Adrenal gland (tissue), 12 donors: ENCODE measurements around the gene NT5C2. TPM values are rescaled to one million over a fixed set of nuclear protein-coding genes. Genes with fewer than 3 reads are reported as not detected.
"Not testable (repeated sequence)": the region's sequence is repeated elsewhere in the genome, so short reads cannot be mapped to it uniquely, and the experiment has no call there.

Source experiments
- DNase-seq, 7 donors: peaks; one replicate each; pipeline ENCODE4 v3.0.0-alpha.2; 2019 to 2020
- H3K27ac ChIP-seq, 5 donors: fragments of 200-600 bp; sonication (generic) in 4 of 5; 1 replicate in 3 of 5; 2 replicates in 2 of 5; pipeline versions ENCODE4 v1.5.1 to v1.8.0; 2016 to 2020; ENCODE audit warnings: mild to moderate bottlenecking in 1 of 5
- H3K27me3 ChIP-seq: fragments of 200-600 bp; 2 replicates; pipeline ENCODE4 v1.8.0; 2021
- H3K36me3 ChIP-seq, 2 donors: fragments of 200-600 bp; replicated peaks in 1 of 2; 1 replicate in 1 of 2; 2 replicates in 1 of 2; pipeline versions ENCODE4 v1.5.1 to v1.8.0; 2018 to 2022
- H3K4me1 ChIP-seq, 2 donors: fragments of 200-600 bp; replicated peaks in 1 of 2; 1 replicate in 1 of 2; 2 replicates in 1 of 2; pipeline versions ENCODE4 v1.5.1 to v1.8.0; 2018 to 2021
- H3K4me3 ChIP-seq, 4 donors: fragments of 200-600 bp; sonication (generic) in 3 of 4; one replicate each; pipeline ENCODE4 v1.5.1; 2016 to 2018
- H3K9me3 ChIP-seq, 3 donors: fragments of 200-600 bp; sonication (generic) in 1 of 3; replicated peaks in 1 of 3; 1 replicate in 2 of 3; 2 replicates in 1 of 3; pipeline versions ENCODE4 v1.5.1 to v1.8.0; 2016 to 2021
- CTCF ChIP-seq, 6 experiments: fragments of 450-650 bp in 4 of 6; fragments of 200-600 bp in 2 of 6; sonication (generic) in 1 of 6; IDR thresholded peaks; 1 replicate in 5 of 6; 2 replicates in 1 of 6; pipeline versions ENCODE4 v1.5.1 to v1.8.0; 2016 to 2021; ENCODE audit warnings: antibody characterized with exemption in 6 of 6, mild to moderate bottlenecking in 2 of 6, moderate library complexity in 1 of 6
- POLR2A ChIP-seq, 2 donors: fragments of 450-650 bp; IDR thresholded peaks; one replicate each; pipeline ENCODE4 v1.6.1; 2017; ENCODE audit warnings: antibody characterized with exemption in 2 of 2, mild to moderate bottlenecking in 2 of 2, moderate library complexity in 1 of 2
- WGBS, 4 donors: extraction: QIAGEN DNeasy Blood & Tissue Kit in 2 of 4; methylation state at CpG; one replicate each; pipeline versions ENCODE4 v1.1.5 to v1.1.7; 2013 to 2017; 5-methylcytosine and 5-hydroxymethylcytosine counted together
- intact Hi-C, 2 donors: fragments of 100-400 bp; cut with DNase I; formaldehyde crosslinking; loops; one replicate each; pipeline versions ENCODE4 v1.14.1 to v1.15.0; 2022 to 2023
- polyA plus RNA-seq, 3 donors: library from polyadenylated mRNA; stranded (reverse); fragments of 200-250 nt in 2 of 3; fragments of 350-450 nt in 1 of 3; fragmentation: Illumina TruSeq in 1 of 3; extraction: RNeasy Lipid Tissue Mini Kit (QIAGEN cat#74804) in 1 of 3; gene quantifications; one replicate each; pipeline ENCODE4 v1.2.3, GENCODE V29; 2013 to 2014
- total RNA-seq, 9 donors: library from RNA; depleted of rRNA in 4 of 9; stranded (reverse); fragments of >200 nt in 4 of 9; fragments of 120-200 nt in 1 of 9; fragmentation: NEBNext Ultra II Directional in 1 of 9; extraction: Animal tissue kit (Norgen Biotek cat#: 25700) in 1 of 9; gene quantifications; one replicate each; pipeline versions ENCODE4 v1.1.0 to v1.2.4, GENCODE V29; 2013 to 2023
- donor health status: healthy with polysubstance abuse.
- donor health status: Bipolar disorder and iron deficiency.
- donor health status: DM: yes; HTN: yes; CAD: no.
- donor health status: DM: no; HTN: no; CAD: no.
- donor health status: DM: no; HTN: no; CAD: no.
- donor health status: DM: yes; HTN: yes; CAD: no.

Gene NT5C2
- total and polyA plus RNA-seq, 12 donors, result 23.2 to 101 (median 71.1) TPM

GRCh38 chr10:103144041-103144440 lies 49.0 kb downstream of the NT5C2 start:
- no peak for DNase-seq
- 71 to 87% (median 82%) methylated on average over 2 of the region's 2 CpGs for WGBS, 4 donors

GRCh38 chr10:103143641-103144040 lies 49.4 kb downstream of the NT5C2 start:
- H3K36me3 ChIP-seq, intact Hi-C loops, H3K27ac ChIP-seq, H3K4me3 ChIP-seq, H3K27me3 ChIP-seq, DNase-seq, H3K9me3 ChIP-seq: not testable (repeated sequence)
- WGBS, 4 donors, result 57 to 77% (median 68%) methylated on average over 3 of the region's 3 CpGs
- peaks cover 5 to 60% of the 10 kb centered on the region in 2 donors for H3K4me1 ChIP-seq

More at GRCh38 chr10:103144041-103144440, 49.0 kb downstream of the NT5C2 start:
- Histone ChIP-seq H3K4me3 (no peak overlapping the region), H3K4me1 (peaks cover 5 to 57% of the 10 kb centered on the region in 2 donors), H3K9me3 (no peaks in the 10 kb centered on the region), H3K27me3 (no peaks in the 10 kb centered on the region), H3K27ac (no peak overlapping the region), H3K36me3 (no peaks in the 10 kb centered on the region)
- intact Hi-C loops, result no loop called here
- TF ChIP-seq CTCF (IDR thresholded peaks at IDR 0.05), result no peak
- TF ChIP-seq POLR2A (IDR thresholded peaks at IDR 0.05), result no peak

DNA sequence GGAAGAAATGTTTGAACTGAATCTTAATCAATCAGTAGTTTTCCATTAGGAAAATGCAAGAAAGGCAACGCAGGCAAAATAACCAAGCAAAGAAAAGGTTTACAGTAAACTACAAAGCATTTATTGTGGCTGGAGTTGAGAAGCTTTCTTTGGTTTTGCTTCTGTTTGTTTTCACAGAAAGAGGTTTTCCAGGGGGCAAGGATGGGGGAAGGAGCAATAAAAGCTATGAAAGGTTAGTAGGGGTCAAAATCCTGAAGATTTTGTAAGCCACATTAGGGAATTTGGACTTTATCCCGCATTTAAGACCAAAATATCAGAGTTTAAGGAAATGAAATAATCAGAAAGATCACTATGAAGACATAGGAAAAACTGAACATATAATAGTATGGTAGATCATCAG lies 51.1 kb downstream of the NT5C2 start:
- WGBS, 4 donors, result 74 to 83% (median 77%) methylated on average over 2 of the region's 2 CpGs
- no peak for TF ChIP-seq POLR2A (IDR thresholded peaks at IDR 0.05)
- no peak for TF ChIP-seq CTCF (IDR thresholded peaks at IDR 0.05)
- no peak overlapping the region for H3K27ac ChIP-seq
- no peak for DNase-seq
- peaks cover 0 to 10% of the 10 kb centered on the region in 2 donors for H3K36me3 ChIP-seq
- H3K27me3 ChIP-seq, result no peaks in the 10 kb centered on the region
- intact Hi-C loops, result no loop called here
- H3K4me3 ChIP-seq, result no peak overlapping the region
- no peaks in the 10 kb centered on the region for H3K9me3 ChIP-seq
- H3K4me1 ChIP-seq, result peaks cover 5 to 58% of the 10 kb centered on the region in 2 donors

DNA sequence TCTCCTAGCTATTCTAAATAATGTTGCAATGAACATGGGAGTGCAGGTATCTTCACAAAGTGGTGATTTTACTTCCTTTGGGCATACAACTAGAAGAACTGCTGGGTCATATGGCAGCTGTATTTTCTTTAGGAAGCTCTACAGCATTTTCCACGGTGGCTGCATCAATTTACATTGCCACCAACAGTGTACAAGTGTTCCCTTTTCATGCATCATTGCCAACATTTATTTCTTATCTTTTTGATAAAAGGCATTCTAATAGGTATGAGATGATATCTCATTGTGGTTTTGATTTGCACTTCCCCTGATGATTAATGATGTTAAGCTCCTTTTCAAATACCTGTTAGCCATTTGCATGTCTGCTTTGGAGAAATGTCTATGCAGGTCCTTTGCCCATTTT lies 52.6 kb downstream of the NT5C2 start:
- Histone ChIP-seq H3K27ac (no peak overlapping the region), H3K36me3 (peaks cover 0 to 10% of the 10 kb centered on the region in 2 donors), H3K27me3 (no peaks in the 10 kb centered on the region), H3K4me1 (peaks cover 5 to 45% of the 10 kb centered on the region in 2 donors), H3K9me3 (no peaks in the 10 kb centered on the region), H3K4me3 (no peak overlapping the region)
- intact Hi-C loops, result no loop called here
- WGBS, 4 donors, result 70 to 86% (median 81%) methylated on average over 1 of the region's 1 CpG
- TF ChIP-seq POLR2A (IDR thresholded peaks at IDR 0.05) (no peak), CTCF (IDR thresholded peaks at IDR 0.05) (no peak)
- no peak for DNase-seq

GRCh38 chr10:103139803-103140202 lies 53.3 kb downstream of the NT5C2 start:
- intact Hi-C loops, result no loop called here
- no peak overlapping the region for H3K4me3 ChIP-seq
- WGBS, 4 donors, result 91 to 92% (median 91%) methylated on average over 3 of the region's 3 CpGs
- H3K27ac ChIP-seq, result no peak overlapping the region
- H3K9me3 ChIP-seq, result no peaks in the 10 kb centered on the region
- H3K4me1 ChIP-seq, result peaks cover 5 to 38% of the 10 kb centered on the region in 2 donors
- DNase-seq, result no peak
- TF ChIP-seq CTCF (IDR thresholded peaks at IDR 0.05) (no peak), POLR2A (IDR thresholded peaks at IDR 0.05) (no peak)
- no peaks in the 10 kb centered on the region for H3K27me3 ChIP-seq
- H3K36me3 ChIP-seq, result peaks cover 0 to 10% of the 10 kb centered on the region in 2 donors

GRCh38 chr10:103135168-103135567 lies 57.9 kb downstream of the NT5C2 start:
- H3K4me3 ChIP-seq, H3K9me3 ChIP-seq, H3K27ac ChIP-seq, H3K27me3 ChIP-seq, DNase-seq, intact Hi-C loops: not testable (repeated sequence)
- 79 to 97% (median 90%) methylated on average over 2 to 3 of the region's 3 CpGs for WGBS, 4 donors
- peaks cover 0 to 18% of the 10 kb centered on the region in 2 donors for H3K36me3 ChIP-seq
- peaks cover 0 to 12% of the 10 kb centered on the region in 2 donors for H3K4me1 ChIP-seq
